Measurements from ENCODE around the gene CDC5L. TPM values are rescaled to one million over a fixed set of nuclear protein-coding genes. Genes with fewer than 3 reads are reported as not detected.
"Not testable (repeated sequence)": the region's sequence is repeated elsewhere in the genome, so short reads cannot be mapped to it uniquely, and the experiment has no call there.

Gene CDC5L
- total and polyA plus RNA-seq, 8 donors, result 16.5 to 38.0 (median 35.5) TPM

GRCh38 chr6:44446626-44447300 lies 59.3 kb downstream of the CDC5L start:
- H3K4me3 ChIP-seq, result no peak overlapping the region
- no peaks in the 10 kb centered on the region for H3K4me1 ChIP-seq
- intact Hi-C loops (cut with DNase I), result no loop called here
- no peak overlapping the region for H3K27ac ChIP-seq
- no peaks in the 10 kb centered on the region for H3K27me3 ChIP-seq
- TF ChIP-seq CTCF (IDR thresholded peaks at IDR 0.05), result no peak
- DNase-seq (no peak), ATAC-seq (peak; percentile 92)
- H3K36me3 ChIP-seq, result peaks cover 2 to 51% of the 10 kb centered on the region in 2 donors
- H3K9me3 ChIP-seq, result peaks cover 9 to 15% of the 10 kb centered on the region in 2 donors

- H3K4me1 ChIP-seq; H3K4me3 ChIP-seq; DNase-seq; H3K27me3 ChIP-seq; intact Hi-C loops (cut with DNase I); H3K27ac ChIP-seq; ATAC-seq; H3K9me3 ChIP-seq: not testable (repeated sequence)
- H3K36me3 ChIP-seq, result peaks cover 2 to 52% of the 10 kb centered on the region in 2 donors
Measured at GRCh38 chr6:44449181-44449580, 61.7 kb downstream of the CDC5L start.

- H3K36me3 ChIP-seq, result peaks cover 2 to 28% of the 10 kb centered on the region in 2 donors
- no peaks in the 10 kb centered on the region for H3K9me3 ChIP-seq
- peaks cover 0 to 9% of the 10 kb centered on the region in 2 donors for H3K4me1 ChIP-seq
- DNase-seq (no peak), ATAC-seq (no peak)
- no peak for TF ChIP-seq CTCF (IDR thresholded peaks at IDR 0.05)
- intact Hi-C loops (cut with DNase I), result no loop called here
- no peaks in the 10 kb centered on the region for H3K27me3 ChIP-seq
- no peak overlapping the region for H3K4me3 ChIP-seq
- H3K27ac ChIP-seq, result peak overlapping the region in 1 of 2 donors; percentile 13
Measured at GRCh38 chr6:44451803-44452695, 64.5 kb downstream of the CDC5L start.

- DNase-seq (no peak), ATAC-seq (peak; percentile 23)
- H3K36me3 ChIP-seq, result peaks cover 2 to 21% of the 10 kb centered on the region in 2 donors
- peaks cover 0 to 15% of the 10 kb centered on the region in 2 donors for H3K4me1 ChIP-seq
- TF ChIP-seq CTCF (IDR thresholded peaks at IDR 0.05), result no peak
- intact Hi-C loops (cut with DNase I), result no loop called here
- peak overlapping the region in 1 of 2 donors; percentile 13 for H3K27ac ChIP-seq
- no peak overlapping the region for H3K4me3 ChIP-seq
- no peaks in the 10 kb centered on the region for H3K9me3 ChIP-seq
- no peaks in the 10 kb centered on the region for H3K27me3 ChIP-seq
Measured at GRCh38 chr6:44452725-44453124, 65.2 kb downstream of the CDC5L start.

DNA sequence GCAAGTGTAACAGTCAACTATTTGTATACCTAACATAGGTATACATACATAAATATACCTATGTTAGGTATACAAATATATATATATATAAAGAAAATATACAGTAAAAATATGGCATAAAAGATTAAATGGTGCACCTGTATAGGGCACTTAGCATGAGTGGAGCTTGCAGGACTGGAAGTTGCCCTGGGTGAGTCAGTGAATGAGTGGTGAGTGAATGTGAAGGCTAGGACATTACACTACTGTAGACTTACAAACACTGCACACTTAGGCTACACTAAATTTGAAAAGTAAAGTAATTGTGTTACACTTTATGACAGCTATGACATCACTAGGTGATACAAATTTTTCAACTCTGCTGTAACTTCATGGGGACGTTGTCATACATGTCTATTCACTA lies 65.6 kb downstream of the CDC5L start:
- intact Hi-C loops (cut with DNase I), result no loop called here
- H3K4me3 ChIP-seq, result no peak overlapping the region
- ATAC-seq (no peak), DNase-seq (no peak)
- H3K9me3 ChIP-seq, result no peaks in the 10 kb centered on the region
- H3K27ac ChIP-seq, result no peak overlapping the region
- H3K4me1 ChIP-seq, result peaks cover 0 to 15% of the 10 kb centered on the region in 2 donors
- H3K36me3 ChIP-seq, result peaks cover 2 to 17% of the 10 kb centered on the region in 2 donors
- TF ChIP-seq CTCF (IDR thresholded peaks at IDR 0.05), result no peak
- H3K27me3 ChIP-seq, result no peaks in the 10 kb centered on the region

Data from left lung (tissue), 10 donors.